Cardiac muscle cell (in vitro differentiated cells and primary cell): ENCODE measurements around the gene GPBP1L1. TPM values are rescaled to one million over a fixed set of nuclear protein-coding genes. Genes with fewer than 3 reads are reported as not detected.

Source experiments
- DNase-seq, 2 donors: peaks; one replicate each; pipeline versions ENCODE4 v3.0.0 to v3.0.0-alpha.2; 2010 to 2017; ENCODE audit warnings: low read depth in 1 of 2, low spot score in 1 of 2
- H3K27ac ChIP-seq: fragments of 200-600 bp; sonication (generic); 2 replicates; pipeline ENCODE4 v1.5.1; 2016
- H3K27me3 ChIP-seq: fragments of 200-600 bp; sonication (generic); 2 replicates; pipeline ENCODE4 v1.6.0; 2016; ENCODE audit warnings: control low read depth
- H3K36me3 ChIP-seq: fragments of 200-600 bp; sonication (generic); 2 replicates; pipeline ENCODE4 v1.5.1; 2016; ENCODE audit warnings: control low read depth
- H3K4me1 ChIP-seq: fragments of 200-600 bp; sonication (generic); 2 replicates; pipeline ENCODE4 v1.8.1; 2017; ENCODE audit warnings: low read depth, mild to moderate bottlenecking, mixed run types
- H3K4me3 ChIP-seq: fragments of 200-600 bp; sonication (generic); 2 replicates; pipeline ENCODE4 v1.5.1; 2016; ENCODE audit warnings: mild to moderate bottlenecking
- H3K9me3 ChIP-seq: fragments of 200-600 bp; sonication (generic); 2 replicates; pipeline ENCODE4 v1.5.1; 2017; ENCODE audit warnings: low read depth, mild to moderate bottlenecking, control low read depth
- polyA plus RNA-seq: library from polyadenylated mRNA; unstranded; fragments of >200 nt; fragmentation: Nextera tagmentation; extraction: Ambion mirVana; gene quantifications from 2 replicates; pipeline ENCODE4 v1.2.1, GENCODE V29; 2016
- total RNA-seq: library from RNA; depleted of rRNA; stranded (reverse); fragments of >200 nt; gene quantifications from 2 replicates; pipeline ENCODE4 v1.2.3, GENCODE V29; 2016
- TF ChIP-seq, protein P1 (sequence below): IDR thresholded peaks from 2 replicates; pipeline ENCODE4 v1.5.1; 2012; ENCODE audit warnings: low read depth, mild to moderate bottlenecking, low read length

The GPBP1L1 gene
- total and polyA plus RNA-seq, 2 experiments from 2014 or later, result 79.5 to 96.3 TPM

- H3K4me3 ChIP-seq, result no peak overlapping the region
- peaks cover 24% of the 10 kb centered on the region for H3K36me3 ChIP-seq
- peaks cover 3% of the 10 kb centered on the region for H3K4me1 ChIP-seq
- TF ChIP-seq, protein P1, sequence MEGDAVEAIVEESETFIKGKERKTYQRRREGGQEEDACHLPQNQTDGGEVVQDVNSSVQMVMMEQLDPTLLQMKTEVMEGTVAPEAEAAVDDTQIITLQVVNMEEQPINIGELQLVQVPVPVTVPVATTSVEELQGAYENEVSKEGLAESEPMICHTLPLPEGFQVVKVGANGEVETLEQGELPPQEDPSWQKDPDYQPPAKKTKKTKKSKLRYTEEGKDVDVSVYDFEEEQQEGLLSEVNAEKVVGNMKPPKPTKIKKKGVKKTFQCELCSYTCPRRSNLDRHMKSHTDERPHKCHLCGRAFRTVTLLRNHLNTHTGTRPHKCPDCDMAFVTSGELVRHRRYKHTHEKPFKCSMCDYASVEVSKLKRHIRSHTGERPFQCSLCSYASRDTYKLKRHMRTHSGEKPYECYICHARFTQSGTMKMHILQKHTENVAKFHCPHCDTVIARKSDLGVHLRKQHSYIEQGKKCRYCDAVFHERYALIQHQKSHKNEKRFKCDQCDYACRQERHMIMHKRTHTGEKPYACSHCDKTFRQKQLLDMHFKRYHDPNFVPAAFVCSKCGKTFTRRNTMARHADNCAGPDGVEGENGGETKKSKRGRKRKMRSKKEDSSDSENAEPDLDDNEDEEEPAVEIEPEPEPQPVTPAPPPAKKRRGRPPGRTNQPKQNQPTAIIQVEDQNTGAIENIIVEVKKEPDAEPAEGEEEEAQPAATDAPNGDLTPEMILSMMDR, result no peak
- no peaks in the 10 kb centered on the region for H3K9me3 ChIP-seq
- no peak for DNase-seq
- peak overlapping the region; percentile 12 for H3K27ac ChIP-seq
- no peaks in the 10 kb centered on the region for H3K27me3 ChIP-seq
Observed at GRCh38 chr1:45643978-45644377, 42.4 kb downstream of the GPBP1L1 start.

DNA sequence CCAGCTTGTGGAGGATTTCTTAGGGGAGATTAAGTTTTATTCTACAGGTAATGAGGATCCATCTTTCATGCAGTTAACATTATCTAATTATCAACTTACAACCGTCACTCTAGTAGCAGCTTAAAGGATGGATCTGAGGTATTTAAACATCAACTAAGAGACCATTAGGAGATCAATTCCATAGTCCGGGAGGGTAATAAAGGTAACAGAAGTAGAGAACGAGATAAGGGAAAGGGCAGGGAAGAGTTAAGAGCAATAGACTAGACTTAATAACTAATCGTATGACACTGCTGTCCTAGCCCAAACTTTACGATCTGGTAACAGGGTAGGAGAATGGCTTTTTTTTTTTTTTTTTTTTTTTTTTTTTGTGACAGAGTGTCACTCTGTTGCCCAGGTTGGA, 43.0 kb downstream of the GPBP1L1 start:
- Histone ChIP-seq H3K27ac (no peak overlapping the region), H3K27me3 (no peaks in the 10 kb centered on the region), H3K4me3 (no peak overlapping the region), H3K36me3 (peaks cover 28% of the 10 kb centered on the region), H3K4me1 (peaks cover 3% of the 10 kb centered on the region), H3K9me3 (no peaks in the 10 kb centered on the region)
- no peak for DNase-seq
- TF ChIP-seq, protein P1, result no peak

- Histone ChIP-seq H3K27ac (no peak overlapping the region), H3K4me3 (no peak overlapping the region), H3K4me1 (no peaks in the 10 kb centered on the region), H3K27me3 (no peaks in the 10 kb centered on the region), H3K9me3 (no peaks in the 10 kb centered on the region), H3K36me3 (peaks cover 56% of the 10 kb centered on the region)
- DNase-seq, result no peak
- TF ChIP-seq, protein P1, result no peak
Observed at GRCh38 chr1:45640293-45640692, 46.0 kb downstream of the GPBP1L1 start.

- no peaks in the 10 kb centered on the region for H3K27me3 ChIP-seq
- DNase-seq, result no peak
- H3K36me3 ChIP-seq, result peaks cover 91% of the 10 kb centered on the region
- no peak overlapping the region for H3K4me3 ChIP-seq
- H3K27ac ChIP-seq, result peak overlapping the region; percentile 46
- H3K9me3 ChIP-seq, result no peaks in the 10 kb centered on the region
- no peaks in the 10 kb centered on the region for H3K4me1 ChIP-seq
- TF ChIP-seq, protein P1, result no peak
Observed at GRCh38 chr1:45635211-45635610, 51.1 kb downstream of the GPBP1L1 start.

- Histone ChIP-seq H3K27ac (no peak overlapping the region), H3K4me3 (no peak overlapping the region), H3K36me3 (peaks cover 78% of the 10 kb centered on the region), H3K27me3 (no peaks in the 10 kb centered on the region), H3K4me1 (no peaks in the 10 kb centered on the region), H3K9me3 (no peaks in the 10 kb centered on the region)
- DNase-seq, result no peak
- TF ChIP-seq, protein P1, result no peak
Observed at GRCh38 chr1:45630429-45630828, 55.9 kb downstream of the GPBP1L1 start.

DNA sequence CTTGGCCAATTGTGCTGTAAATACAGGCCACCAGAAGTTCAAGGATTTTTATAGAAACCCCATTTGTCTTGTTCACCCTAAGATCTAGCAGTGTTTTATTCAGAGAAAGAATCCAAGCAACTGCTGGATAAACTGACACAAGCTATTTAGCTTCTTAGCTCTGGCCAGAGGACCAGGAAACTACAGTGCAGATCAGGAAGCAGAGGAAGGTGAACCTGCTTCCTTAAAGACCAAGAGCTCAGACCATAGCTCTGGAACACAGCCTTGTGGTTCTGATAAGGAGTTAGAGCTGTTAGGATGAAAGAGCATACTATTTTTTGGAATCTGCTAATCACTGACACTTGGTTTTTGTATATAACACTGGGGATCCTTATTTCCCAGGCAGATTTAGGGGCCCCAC, 57.3 kb downstream of the GPBP1L1 start:
- H3K4me3 ChIP-seq, result no peak overlapping the region
- TF ChIP-seq, protein P1, result no peak
- H3K36me3 ChIP-seq, result peaks cover 66% of the 10 kb centered on the region
- no peaks in the 10 kb centered on the region for H3K4me1 ChIP-seq
- DNase-seq, result no peak
- no peak overlapping the region for H3K27ac ChIP-seq
- no peaks in the 10 kb centered on the region for H3K27me3 ChIP-seq
- no peaks in the 10 kb centered on the region for H3K9me3 ChIP-seq
